ENCODE measurements around the gene ARF6.

ARF6 gene

DNA sequence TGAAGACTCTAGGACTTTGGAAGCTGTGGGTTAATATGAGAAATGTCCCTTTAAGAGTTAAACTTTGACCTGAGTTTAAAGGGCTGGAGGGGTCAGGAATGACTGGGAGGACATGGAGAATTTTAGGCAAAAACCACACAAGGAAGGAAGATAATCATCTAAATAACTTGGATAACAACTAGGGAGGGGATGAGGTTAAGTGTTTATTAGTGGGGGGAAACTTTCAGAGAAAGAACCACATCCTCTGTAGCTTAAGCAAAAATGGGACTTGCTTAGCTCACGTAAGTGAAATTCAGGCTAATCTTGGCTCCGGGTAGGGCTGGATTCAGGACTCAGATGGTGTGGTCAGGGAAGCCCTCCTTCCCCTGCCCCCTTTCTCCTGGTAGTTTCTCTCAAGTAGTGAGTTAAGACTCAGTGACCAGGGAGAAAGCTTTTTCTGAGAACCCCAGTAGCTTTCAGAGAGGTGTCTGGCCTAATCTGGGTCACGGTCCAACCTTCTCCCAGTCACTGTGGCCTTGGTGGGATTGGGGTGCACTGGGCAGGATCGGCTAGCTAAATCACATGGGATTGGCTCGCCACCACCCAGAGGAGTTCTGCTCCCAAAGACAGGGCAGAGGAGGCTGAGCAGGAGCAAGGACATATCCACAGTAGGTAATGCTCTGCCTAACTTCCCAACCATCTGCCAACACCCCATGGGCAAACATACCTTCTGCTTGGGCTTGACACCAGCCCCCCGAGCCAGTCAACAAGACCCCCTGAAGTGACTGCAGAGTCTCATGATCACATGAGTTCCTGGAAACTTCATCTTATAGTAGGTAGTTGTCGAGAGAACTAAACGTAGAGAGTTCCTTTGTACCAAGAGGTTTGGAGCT lies 52.8 kb downstream of the ARF6 start:
- DNase-seq: peak in 1 of 2 experiments; percentile 55
